T-helper 1 cell treated with Interleukin-12 subunit alpha and Interleukin-12 subunit beta and Interleukin-4 antibody, amounts not matched to agents 30 μg/mL and 1 μg/mL, for 36 hours (primary cell): ENCODE measurements around the gene PANX3.

Source experiments
- H3K27ac Mint-ChIP-seq: one replicate; pipeline ENCODE4 v1.8.0; 2021; ENCODE audit warnings: mild to moderate bottlenecking, mixed read lengths
- H3K27me3 Mint-ChIP-seq: one replicate; pipeline ENCODE4 v1.8.0; 2021; ENCODE audit warnings: low read depth, mixed read lengths
- H3K36me3 Mint-ChIP-seq: one replicate; pipeline ENCODE4 v1.8.0; 2021; ENCODE audit warnings: low read depth, mixed read lengths
- H3K4me1 Mint-ChIP-seq: one replicate; pipeline ENCODE4 v1.8.0; 2021; ENCODE audit warnings: low read depth, mixed read lengths
- H3K4me3 Mint-ChIP-seq: one replicate; pipeline ENCODE4 v1.8.0; 2021; ENCODE audit warnings: mild to moderate bottlenecking, moderate library complexity, mixed read lengths
- H3K9me3 Mint-ChIP-seq: one replicate; pipeline ENCODE4 v1.8.0; 2021; ENCODE audit warnings: mixed read lengths

Gene PANX3

DNA sequence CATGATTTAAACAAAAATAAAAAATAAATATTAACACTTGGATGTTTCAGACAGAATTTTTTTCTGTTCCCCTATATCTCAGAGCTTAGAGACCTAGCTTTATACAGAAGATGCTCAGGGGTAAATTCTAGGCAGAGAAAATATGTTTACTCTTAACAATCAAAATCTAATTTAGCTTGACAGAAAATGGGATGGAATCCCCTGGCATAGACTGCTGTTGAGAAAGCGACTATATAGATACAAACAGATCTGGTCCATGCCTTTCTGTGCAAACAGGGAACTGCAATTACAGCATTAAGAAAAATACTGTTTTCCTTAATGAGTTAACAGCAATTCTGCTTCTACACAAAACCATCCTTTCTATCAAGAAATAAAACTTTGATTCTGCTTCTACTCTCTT is 47.8 kb downstream of the PANX3 start:
- no peak overlapping the region for H3K27ac Mint-ChIP-seq
- no peak overlapping the region for H3K4me3 Mint-ChIP-seq
- no peaks in the 10 kb centered on the region for H3K9me3 Mint-ChIP-seq
- no peaks in the 10 kb centered on the region for H3K36me3 Mint-ChIP-seq
- H3K27me3 Mint-ChIP-seq: no peaks in the 10 kb centered on the region
- H3K4me1 Mint-ChIP-seq: no peaks in the 10 kb centered on the region

DNA sequence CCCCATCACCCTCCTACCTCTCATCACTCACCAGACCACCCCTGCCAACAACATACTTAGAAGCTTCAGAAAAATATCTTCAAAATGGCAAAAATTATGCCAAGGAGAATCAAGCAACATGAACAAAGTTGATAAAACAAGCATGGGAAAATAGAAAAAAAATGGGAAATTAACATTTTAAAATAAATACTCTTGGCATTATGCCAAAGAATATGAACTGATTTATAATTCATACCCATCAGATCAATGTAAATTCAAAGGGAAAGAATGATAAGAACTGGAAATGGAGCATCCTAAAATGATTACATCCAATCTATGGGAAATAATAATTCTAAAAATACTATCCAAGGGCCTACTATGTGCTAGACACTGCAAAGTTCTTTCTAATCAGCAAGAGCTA is 50.3 kb downstream of the PANX3 start:
- Mint-ChIP-seq H3K4me1 (no peaks in the 10 kb centered on the region), H3K9me3 (no peaks in the 10 kb centered on the region), H3K27me3 (no peaks in the 10 kb centered on the region), H3K4me3 (no peak overlapping the region), H3K36me3 (no peaks in the 10 kb centered on the region), H3K27ac (no peak overlapping the region)

DNA sequence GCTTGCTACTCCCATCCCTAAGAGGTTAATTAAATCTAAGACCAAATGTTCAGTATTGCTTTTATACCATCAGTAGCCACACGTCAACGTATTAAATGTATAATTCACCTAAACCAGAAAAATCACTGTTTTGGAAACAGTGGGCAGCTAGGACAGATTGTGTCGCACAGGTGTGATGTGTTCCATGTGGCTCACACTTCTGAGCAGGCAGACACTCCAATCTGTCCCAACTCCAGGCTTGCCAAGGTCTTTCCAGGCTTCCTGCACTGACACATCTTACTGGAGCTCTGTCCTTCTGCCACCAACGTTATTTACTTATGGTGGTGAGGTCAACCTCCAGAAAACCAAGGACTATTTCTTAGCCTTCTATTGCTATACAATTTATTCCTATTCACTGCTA is 50.9 kb downstream of the PANX3 start:
- Mint-ChIP-seq H3K9me3 (no peaks in the 10 kb centered on the region), H3K36me3 (no peaks in the 10 kb centered on the region), H3K4me1 (no peaks in the 10 kb centered on the region), H3K27me3 (no peaks in the 10 kb centered on the region), H3K4me3 (no peak overlapping the region), H3K27ac (no peak overlapping the region)

DNA sequence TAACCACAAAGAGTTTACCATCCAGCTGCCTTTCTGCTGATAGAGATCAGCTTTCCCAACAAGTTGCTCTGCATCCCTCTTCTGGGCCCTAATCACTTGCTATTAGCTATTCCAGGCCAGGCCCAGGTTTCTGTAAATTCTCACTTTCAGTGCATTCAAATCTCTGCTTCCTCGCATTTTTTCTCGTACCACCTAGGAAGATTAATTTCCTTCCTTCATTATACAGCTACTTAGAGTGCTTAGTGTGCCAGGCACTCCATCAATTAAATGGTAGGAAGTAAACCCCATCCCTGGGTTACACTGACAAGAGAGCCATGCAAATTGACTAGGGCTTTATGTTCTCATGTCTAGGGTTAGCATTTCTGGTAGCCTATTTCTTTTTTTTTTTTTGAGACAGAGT is 52.6 kb downstream of the PANX3 start:
- Mint-ChIP-seq H3K4me3 (no peak overlapping the region), H3K36me3 (no peaks in the 10 kb centered on the region)

DNA sequence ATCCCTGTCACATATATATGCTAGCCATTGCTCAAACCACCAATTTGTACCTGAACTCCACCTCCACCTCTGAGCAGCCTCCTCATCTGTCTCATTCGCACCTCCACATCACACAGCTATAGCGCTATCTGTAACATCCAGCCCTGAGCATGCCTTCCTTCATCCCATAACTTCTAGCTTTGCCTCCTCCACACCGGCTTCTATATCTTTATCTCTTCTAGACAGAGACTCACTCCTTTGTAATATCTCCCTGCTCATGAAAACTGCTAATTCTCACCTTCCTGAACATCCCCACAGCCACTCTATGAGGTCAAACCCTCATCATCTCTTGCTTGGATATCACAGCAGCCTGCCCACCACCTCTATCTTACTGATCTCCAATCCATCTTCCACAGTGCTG is 56.4 kb downstream of the PANX3 start:
- Mint-ChIP-seq H3K27me3 (no peaks in the 10 kb centered on the region), H3K36me3 (peaks cover 6% of the 10 kb centered on the region), H3K4me1 (peaks cover 12% of the 10 kb centered on the region), H3K9me3 (no peaks in the 10 kb centered on the region), H3K27ac (no peak overlapping the region), H3K4me3 (no peak overlapping the region)

More for the DNA sequence above, 52.6 kb downstream of the PANX3 start:
- Mint-ChIP-seq H3K9me3 (no peaks in the 10 kb centered on the region), H3K4me1 (no peaks in the 10 kb centered on the region), H3K27ac (no peak overlapping the region), H3K27me3 (no peaks in the 10 kb centered on the region)

DNA sequence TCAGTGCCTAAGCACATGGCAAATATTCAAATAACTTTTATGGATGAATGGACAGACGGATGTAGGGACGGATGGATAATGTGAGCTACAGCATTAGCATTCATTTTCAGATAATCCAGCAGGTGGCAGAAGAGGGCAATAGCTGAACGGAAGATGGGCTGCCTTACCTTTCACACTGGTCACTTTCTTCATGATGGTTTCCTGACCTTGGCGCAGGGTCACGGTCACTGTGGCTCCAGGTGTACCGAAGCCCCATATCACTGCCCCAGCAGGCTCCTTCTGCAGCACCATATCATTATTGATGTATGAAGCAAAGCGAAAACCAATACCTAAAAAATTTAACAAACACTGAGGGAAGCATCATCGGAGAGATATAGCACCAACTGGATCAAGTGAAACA is 58.0 kb downstream of the PANX3 start:
- no peak overlapping the region for H3K27ac Mint-ChIP-seq
- no peaks in the 10 kb centered on the region for H3K9me3 Mint-ChIP-seq
- no peak overlapping the region for H3K4me3 Mint-ChIP-seq
- H3K4me1 Mint-ChIP-seq: peaks cover 22% of the 10 kb centered on the region
- H3K27me3 Mint-ChIP-seq: no peaks in the 10 kb centered on the region
- peaks cover 6% of the 10 kb centered on the region for H3K36me3 Mint-ChIP-seq
